Suppressor macrophage treated with lipopolysaccharide for 4 hours (primary cell): Measurements from ENCODE around the gene GRIA1.

Experiments
- DNase-seq: peaks from one replicate; pipeline ENCODE4 v3.0.0-alpha.2; 2020

The GRIA1 gene

GRCh38 chr5:153500178-153500577, 9.7 kb downstream of the GRIA1 start:
- DNase-seq, result no peak

GRCh38 chr5:153504726-153505125, 14.3 kb downstream of the GRIA1 start:
- no peak for DNase-seq

- DNase-seq, result no peak
Observed at GRCh38 chr5:153508700-153509099, 18.2 kb downstream of the GRIA1 start.

GRCh38 chr5:153511622-153512021, 21.2 kb downstream of the GRIA1 start:
- no peak for DNase-seq

- no peak for DNase-seq
Observed at GRCh38 chr5:153513156-153513555, 22.7 kb downstream of the GRIA1 start.

GRCh38 chr5:153515301-153515700, 24.8 kb downstream of the GRIA1 start:
- DNase-seq, result no peak

- DNase-seq, result no peak
Observed at GRCh38 chr5:153516504-153517240, 26.2 kb downstream of the GRIA1 start.

- DNase-seq, result no peak
Observed at GRCh38 chr5:153517241-153517611, 26.8 kb downstream of the GRIA1 start.

GRCh38 chr5:153520137-153520536, 29.7 kb downstream of the GRIA1 start:
- DNase-seq, result no peak

GRCh38 chr5:153520952-153521351, 30.5 kb downstream of the GRIA1 start:
- DNase-seq, result no peak

GRCh38 chr5:153523211-153523610, 32.7 kb downstream of the GRIA1 start:
- DNase-seq, result no peak

- DNase-seq, result no peak
Observed at GRCh38 chr5:153523831-153524230, 33.4 kb downstream of the GRIA1 start.

GRCh38 chr5:153525536-153525935, 35.1 kb downstream of the GRIA1 start:
- no peak for DNase-seq

GRCh38 chr5:153530357-153531143, 40.1 kb downstream of the GRIA1 start:
- DNase-seq, result no peak

- no peak for DNase-seq
Observed at GRCh38 chr5:153533546-153533945, 43.1 kb downstream of the GRIA1 start.

- no peak for DNase-seq
Observed at GRCh38 chr5:153534102-153534501, 43.6 kb downstream of the GRIA1 start.

- no peak for DNase-seq
Observed at GRCh38 chr5:153537207-153537606, 46.7 kb downstream of the GRIA1 start.

- no peak for DNase-seq
Observed at GRCh38 chr5:153539983-153540382, 49.5 kb downstream of the GRIA1 start.

GRCh38 chr5:153542536-153542935, 52.1 kb downstream of the GRIA1 start:
- DNase-seq, result no peak

GRCh38 chr5:153543288-153543687, 52.8 kb downstream of the GRIA1 start:
- DNase-seq, result no peak

- DNase-seq, result no peak
Observed at GRCh38 chr5:153543959-153544470, 53.5 kb downstream of the GRIA1 start.

- DNase-seq, result no peak
Observed at GRCh38 chr5:153544706-153545105, 54.2 kb downstream of the GRIA1 start.

- no peak for DNase-seq
Observed at GRCh38 chr5:153546566-153546965, 56.1 kb downstream of the GRIA1 start.

GRCh38 chr5:153551537-153552079, 61.1 kb downstream of the GRIA1 start:
- no peak for DNase-seq
